Measurements from ENCODE around the gene KRTAP5-7. TPM values are rescaled to one million over a fixed set of nuclear protein-coding genes. Genes with fewer than 3 reads are reported as not detected.

KRTAP5-7 gene
- total RNA-seq, 1 experiment from 2014 or later = not detected

- TF ChIP-seq EZH2phosphoT487 (IDR thresholded peaks at IDR 0.05; ENCODE audit: borderline replicate concordance, low read length) (no peak), EZH2 (IDR thresholded peaks at IDR 0.05; ENCODE audit: low read length, unreplicated experiment) (no peak), CTCF (conservative IDR thresholded peaks at IDR 0.05; ENCODE audit: low read depth, low read length) (no peak)
- no peak overlapping the region for H3K4me2 ChIP-seq (ENCODE audit: low read length)
- intact Hi-C loops (cut with micrococcal nuclease) = no loop called here
- H3F3A ChIP-seq (ENCODE audit: low read length, unreplicated experiment) = no peaks in the 10 kb centered on the region
- H3K27ac ChIP-seq (ENCODE audit: low read length) = no peak overlapping the region
- H3K36me3 ChIP-seq (ENCODE audit: low read depth, low read length) = peaks cover 18% of the 10 kb centered on the region
- peaks cover 13% of the 10 kb centered on the region for H3K4me1 ChIP-seq (ENCODE audit: insufficient read depth, low read length)
- no peaks in the 10 kb centered on the region for H4K20me1 ChIP-seq (ENCODE audit: low read length)
- peak; percentile 15 for DNase-seq
- ATAC-seq = peak; percentile 30; the same call in 1 of the 2 replicates
- no peaks in the 10 kb centered on the region for H3K79me2 ChIP-seq (ENCODE audit: low read length)
- ChIA-PET CTCF (no interaction called here), POLR2A (ENCODE audit: unreplicated experiment) (no interaction called here)
- BruUV-seq (replicated peaks) = no TSS peak
- H3K9me3 ChIP-seq (ENCODE audit: low read length) = no peaks in the 10 kb centered on the region
- no peak overlapping the region for H2AFZ ChIP-seq (ENCODE audit: low read length)
- no peak overlapping the region for H3K4me3 ChIP-seq (ENCODE audit: low read length)
- no peaks in the 10 kb centered on the region for H3K27me3 ChIP-seq (ENCODE audit: low read length)
- no peaks in the 10 kb centered on the region for H3K9me2 ChIP-seq (replicated peaks; ENCODE audit: low read length)
- H3K9ac ChIP-seq (ENCODE audit: low read length) = no peak overlapping the region
Observed at GRCh38 chr11:71489311-71490043, 37.6 kb upstream of the KRTAP5-7 start.

DNA sequence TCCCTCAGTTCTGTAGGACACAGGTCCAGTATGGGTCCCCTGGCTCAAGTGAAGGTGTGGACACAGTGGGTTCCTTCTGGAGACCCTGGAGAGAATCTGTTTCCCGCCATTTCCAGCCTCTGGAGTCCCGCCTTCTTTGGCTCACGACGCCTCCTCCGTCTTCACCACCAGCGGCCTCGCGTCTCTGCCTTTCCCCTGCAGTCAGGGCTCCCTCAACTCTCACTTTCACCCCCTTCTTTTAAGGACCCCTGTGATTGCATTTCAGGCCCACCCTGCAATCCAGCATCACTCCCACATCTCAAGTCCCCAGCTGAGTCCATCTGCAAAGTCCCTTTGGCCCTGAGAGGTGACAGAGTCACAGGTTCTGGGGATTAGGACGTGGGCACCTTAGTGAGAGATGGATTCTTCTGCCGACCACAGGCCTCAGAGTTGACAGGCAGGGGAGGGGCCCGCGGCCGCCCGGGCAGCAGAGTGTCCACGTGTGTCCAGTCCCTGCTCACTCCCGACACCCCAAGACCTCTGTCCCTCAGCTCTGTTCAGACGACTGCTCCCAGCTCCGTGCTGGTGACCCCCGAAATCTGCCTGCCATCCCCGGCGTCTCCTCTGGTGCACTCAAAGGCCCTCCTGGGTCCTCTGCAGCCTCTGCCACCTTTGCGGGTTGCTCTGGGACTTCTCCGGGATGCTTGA is 36.9 kb upstream of the KRTAP5-7 start:
- peaks cover 12% of the 10 kb centered on the region for H3K36me3 ChIP-seq (ENCODE audit: low read depth, low read length)
- POLR2A ChIA-PET (ENCODE audit: unreplicated experiment) = no interaction called here
- no TSS peak for BruUV-seq (replicated peaks)

More for the DNA sequence above, 36.9 kb upstream of the KRTAP5-7 start:
- no peaks in the 10 kb centered on the region for H3F3A ChIP-seq (ENCODE audit: low read length, unreplicated experiment)
- TF ChIP-seq EZH2 (IDR thresholded peaks at IDR 0.05; ENCODE audit: low read length, unreplicated experiment) = no peak
- TF ChIP-seq EZH2phosphoT487 (IDR thresholded peaks at IDR 0.05; ENCODE audit: borderline replicate concordance, low read length) = no peak
- no peak for TF ChIP-seq CTCF (conservative IDR thresholded peaks at IDR 0.05; ENCODE audit: low read depth, low read length)
- H4K20me1 ChIP-seq (ENCODE audit: low read length) = no peaks in the 10 kb centered on the region
- no peak overlapping the region for H3K4me2 ChIP-seq (ENCODE audit: low read length)
- CTCF ChIA-PET = no interaction called here
- intact Hi-C loops (cut with micrococcal nuclease) = no loop called here
- H3K27ac ChIP-seq (ENCODE audit: low read length) = no peak overlapping the region
- no peak overlapping the region for H2AFZ ChIP-seq (ENCODE audit: low read length)
- no peaks in the 10 kb centered on the region for H3K9me3 ChIP-seq (ENCODE audit: low read length)
- H3K9ac ChIP-seq (ENCODE audit: low read length) = no peak overlapping the region
- DNase-seq (no peak), ATAC-seq (no peak)
- no peaks in the 10 kb centered on the region for H3K27me3 ChIP-seq (ENCODE audit: low read length)
- H3K9me2 ChIP-seq (replicated peaks; ENCODE audit: low read length) = no peaks in the 10 kb centered on the region
- H3K79me2 ChIP-seq (ENCODE audit: low read length) = no peaks in the 10 kb centered on the region
- peaks cover 13% of the 10 kb centered on the region for H3K4me1 ChIP-seq (ENCODE audit: insufficient read depth, low read length)
- no peak overlapping the region for H3K4me3 ChIP-seq (ENCODE audit: low read length)
